Measurements from ENCODE around the gene POLR2B.
"Not testable (repeated sequence)": the region's sequence is repeated elsewhere in the genome, so short reads cannot be mapped to it uniquely, and the experiment has no call there.

Gene POLR2B

DNA sequence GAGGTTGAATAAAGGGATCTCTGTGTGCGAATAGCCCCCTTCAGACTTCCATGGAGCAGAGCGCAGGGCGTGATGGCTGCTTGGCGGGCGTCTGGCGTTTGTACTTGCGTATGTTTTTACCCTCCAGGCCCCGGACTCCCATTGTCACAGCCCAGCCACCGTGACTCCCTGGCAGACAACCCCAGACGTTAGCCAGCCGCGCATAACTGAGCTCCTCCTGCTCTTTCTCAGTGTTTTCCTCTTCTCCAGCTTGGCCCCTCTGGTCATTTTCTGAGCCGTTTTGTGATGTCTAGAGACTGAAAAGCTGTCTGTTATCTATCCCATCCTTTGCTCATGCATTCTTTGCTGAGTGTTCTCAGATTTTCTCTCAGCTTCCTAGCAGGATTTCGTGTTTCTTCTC is 77.2 kb downstream of the POLR2B start:
- DNase-seq = no peak

DNA sequence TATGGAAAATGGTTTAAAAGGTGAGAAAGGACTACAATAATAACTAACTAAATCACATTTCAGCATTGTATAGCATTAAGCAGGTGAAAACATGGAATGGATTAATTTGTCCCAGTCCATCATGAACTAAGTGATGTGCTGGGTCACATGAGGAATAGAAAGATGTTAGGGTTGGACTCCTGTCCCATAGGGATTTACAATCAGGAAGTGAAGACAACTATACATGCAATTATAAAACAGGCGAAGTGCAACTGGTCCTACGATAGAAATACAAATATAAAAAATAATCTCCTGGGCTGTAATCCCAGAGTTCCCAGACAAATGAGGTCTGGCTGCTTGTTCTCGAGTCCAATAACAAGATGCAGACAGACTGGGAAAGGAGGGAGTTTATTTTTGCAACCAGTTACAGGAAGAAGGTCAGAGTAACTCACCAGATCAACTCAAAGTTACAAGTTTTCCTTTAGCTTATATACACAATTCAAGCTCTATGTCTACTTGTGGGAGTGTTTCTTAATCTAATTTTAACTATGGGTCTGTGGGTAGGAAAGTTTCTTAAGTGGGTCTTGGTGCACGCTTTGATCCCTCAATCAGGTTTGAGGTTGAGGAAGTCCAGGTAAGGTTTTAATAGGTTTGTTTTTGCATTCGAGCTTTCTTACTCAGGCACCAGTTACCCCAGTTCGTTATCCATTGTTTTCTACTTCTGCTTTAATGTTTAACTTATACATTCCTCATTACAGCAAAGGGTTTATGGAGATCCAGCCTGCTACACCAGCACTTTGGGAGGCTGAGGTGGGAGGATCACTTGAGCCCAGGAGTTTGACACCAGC is 81.4 kb downstream of the POLR2B start:
- DNase-seq = no peak

DNA sequence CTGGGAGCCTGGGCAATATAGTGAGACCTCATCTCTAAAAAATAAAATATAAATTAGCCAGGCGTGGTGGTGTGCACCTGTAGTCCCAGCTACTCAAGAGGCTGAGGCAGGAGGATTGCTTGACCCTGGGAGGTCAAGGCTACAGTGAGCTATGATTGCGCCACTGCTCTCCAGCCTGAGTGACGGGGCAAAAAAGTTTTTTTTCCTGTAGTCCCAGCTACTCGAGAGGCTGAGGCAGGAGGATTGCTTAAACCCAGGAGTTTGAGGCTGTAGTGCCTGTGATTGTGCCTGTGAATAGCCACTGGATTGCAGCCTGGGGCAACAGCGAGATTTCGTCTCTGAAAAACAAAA is 82.0 kb downstream of the POLR2B start:
- not testable (repeated sequence) for DNase-seq

DNA sequence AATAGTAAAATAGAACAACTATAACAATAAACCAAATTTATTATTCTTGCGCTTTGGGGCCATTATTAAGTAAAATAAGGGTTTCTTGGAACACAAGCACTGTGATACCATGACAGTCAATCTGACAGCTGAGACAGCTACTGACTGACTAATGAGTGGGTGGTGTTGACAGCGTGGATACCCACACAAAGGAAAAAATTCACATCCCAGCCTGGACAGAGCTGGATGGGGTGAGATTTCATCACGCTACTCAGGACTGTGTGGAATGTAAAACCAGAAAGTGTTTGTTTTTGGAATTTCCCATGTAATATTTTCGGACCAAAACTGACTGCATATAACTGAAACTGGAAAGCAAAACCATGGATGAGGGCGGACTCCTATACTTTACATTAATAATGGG is 82.7 kb downstream of the POLR2B start:
- peak; percentile 80 for DNase-seq

DNA sequence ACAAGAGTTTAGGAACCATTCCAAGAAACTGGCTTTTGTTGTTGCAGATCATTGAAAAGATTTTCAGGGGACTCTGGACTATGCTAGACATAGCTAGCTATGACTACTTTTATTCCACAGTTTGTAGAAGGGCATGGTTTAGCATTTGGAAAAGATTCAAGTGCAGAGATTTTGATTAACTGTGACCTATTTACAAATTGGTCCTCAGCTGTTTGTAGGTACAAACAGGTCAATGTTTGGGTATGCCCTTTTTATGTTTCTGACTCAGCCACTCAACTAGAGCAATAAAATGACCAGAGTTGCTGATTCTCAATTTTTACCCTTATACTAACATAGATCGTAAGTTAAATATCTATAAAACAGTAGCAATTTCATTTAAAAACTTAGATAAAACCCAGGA is 84.8 kb downstream of the POLR2B start:
- no peak for DNase-seq

DNA sequence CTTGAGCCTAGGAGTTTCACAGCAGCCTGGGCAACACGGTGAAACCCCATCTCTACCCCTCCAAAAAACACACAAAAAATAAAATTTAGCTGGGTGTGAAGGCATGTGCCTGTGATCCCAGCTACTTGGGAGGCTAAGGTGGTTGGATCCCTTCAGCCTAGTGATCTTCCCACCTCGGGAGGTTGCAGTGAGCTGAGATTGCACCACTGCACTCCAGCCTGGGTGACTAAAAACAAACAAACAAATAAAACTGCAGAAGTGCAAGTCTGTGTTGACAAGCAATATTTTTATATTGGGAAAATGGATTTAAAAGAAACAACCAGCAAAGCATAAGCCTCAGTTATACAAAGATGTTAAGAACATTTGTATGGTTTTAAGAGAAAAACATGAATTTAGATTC is 85.4 kb downstream of the POLR2B start:
- no peak for DNase-seq

DNA sequence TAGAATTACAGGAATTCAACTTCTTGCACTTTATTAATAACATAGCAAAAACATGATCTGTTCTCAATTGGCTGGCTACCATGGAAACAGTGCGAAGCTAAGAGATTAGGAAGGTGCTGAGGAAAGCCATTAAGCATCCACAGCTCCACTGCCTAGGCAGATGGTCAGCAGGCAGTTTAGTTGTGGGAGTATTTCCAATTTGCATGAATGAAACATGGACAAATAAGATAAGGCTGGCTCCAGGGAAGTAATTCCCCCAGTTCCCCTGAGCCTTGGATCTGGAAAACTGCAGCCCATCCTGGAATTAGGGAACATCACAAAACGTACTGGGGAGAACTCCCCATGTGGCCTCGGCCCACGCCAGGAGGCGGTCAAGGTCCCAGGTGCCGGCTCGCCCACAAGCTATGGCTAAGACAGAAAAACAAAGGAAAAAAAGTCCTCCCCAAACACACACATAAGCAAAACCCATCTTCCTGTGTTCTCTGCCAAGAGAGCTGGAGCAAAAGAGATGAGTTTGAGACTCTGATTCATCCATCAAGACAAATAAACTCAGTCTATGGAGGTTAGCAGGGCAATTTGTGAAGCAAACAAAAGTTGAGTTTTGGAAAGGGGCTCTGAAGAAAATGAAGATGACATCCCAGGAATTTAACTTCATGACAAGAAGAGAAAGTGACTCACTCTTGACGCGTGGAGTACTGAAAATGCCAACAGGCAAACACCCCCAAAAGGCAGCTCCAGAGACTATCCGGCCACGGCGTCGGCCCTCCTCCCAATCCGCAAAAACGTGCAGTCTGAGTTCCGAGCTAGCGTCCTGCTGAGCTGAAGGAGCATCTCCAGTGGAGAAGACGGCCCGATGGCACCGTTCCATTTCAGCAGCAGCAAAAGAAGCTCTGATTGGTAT is 86.4 kb downstream of the POLR2B start:
- peak; percentile 99 for DNase-seq

DNA sequence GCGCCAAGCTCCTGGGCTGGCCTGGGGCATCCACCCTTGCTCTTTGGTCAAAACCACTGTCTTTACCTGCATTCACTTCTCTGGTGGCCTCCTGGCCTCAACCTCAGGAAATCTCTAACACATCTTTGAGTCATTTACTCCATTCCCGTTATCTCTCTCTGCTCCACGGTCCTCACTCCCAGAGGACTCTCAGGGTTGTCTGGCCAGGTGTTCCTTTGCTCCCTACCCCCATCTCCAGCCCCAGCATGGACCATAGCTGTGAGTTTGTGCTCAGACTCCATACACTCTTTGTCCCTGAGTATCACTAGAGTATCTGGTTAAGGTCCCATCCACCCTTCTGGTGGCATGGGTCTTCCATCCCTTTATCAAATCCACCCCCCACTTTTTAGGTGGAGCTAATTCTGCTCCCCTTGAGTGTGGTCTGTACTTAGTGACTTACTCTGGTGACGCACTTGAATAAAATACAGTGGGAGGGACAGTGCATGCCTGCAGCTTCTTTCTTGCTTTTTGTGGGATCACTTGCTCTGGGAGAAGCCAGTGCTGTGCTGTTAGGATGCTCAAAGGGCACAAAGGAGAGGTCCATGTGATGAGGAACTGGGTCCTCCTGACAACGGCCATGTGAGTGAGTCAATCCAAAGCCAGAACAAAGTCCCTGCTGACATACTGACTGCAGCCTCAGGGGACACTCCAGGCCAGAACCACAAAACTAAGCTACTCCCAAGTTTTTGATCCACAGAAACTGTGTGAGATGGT is 87.2 kb downstream of the POLR2B start:
- peak; percentile 61 for DNase-seq

DNA sequence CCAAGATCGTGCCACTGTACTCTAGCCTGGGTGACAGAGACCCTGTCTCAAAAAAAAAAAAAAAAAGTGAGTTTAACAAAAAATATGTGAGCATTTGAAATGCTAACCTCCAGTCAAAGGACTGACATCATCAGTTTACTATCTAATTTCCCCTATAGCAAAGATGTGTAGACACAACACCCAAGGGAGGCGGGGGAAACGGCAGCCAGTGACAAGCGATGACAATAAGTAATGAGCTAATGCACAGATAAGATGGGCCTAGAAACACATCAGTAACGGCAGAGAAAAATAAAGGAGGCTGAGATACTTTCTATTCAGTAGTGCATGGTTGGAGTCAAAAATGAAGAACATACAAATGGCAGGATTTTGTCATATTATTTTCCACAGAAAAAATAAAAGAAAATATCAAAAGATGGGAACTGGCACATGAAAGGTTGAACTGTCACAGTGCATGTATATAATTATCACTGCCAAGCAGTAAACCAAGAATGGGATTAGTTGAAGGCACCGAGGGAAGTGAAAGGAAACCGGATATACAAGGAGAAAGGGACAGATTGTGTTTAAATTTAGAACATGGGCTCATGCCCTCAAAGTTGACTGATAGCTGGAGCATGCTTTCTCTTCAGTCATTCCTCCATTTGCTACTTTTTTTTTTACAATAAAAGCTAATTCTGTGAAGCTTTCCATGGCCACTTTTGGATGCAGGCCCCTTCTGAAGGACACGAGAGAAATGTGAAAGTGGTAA is 89.7 kb downstream of the POLR2B start:
- peak; percentile 56 for DNase-seq

DNA sequence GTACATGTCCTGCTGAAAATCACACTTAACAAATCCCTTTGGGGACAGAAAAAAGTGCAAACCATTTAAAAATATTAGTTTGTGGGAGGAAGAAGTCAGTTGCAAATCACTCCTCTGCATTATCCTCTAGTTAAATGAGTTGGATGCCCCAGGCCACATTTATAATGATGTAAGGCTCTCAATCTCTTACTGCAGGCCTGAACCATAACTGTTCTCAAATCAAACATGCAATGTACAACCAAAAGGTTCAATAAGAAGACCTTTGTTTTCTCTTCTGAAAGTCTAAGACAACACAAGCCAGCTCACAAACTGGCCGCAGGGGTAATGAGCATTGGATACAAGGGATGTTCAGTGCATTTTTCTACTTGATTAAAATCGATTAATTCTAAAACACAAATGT is 91.8 kb downstream of the POLR2B start:
- DNase-seq = no peak

DNA sequence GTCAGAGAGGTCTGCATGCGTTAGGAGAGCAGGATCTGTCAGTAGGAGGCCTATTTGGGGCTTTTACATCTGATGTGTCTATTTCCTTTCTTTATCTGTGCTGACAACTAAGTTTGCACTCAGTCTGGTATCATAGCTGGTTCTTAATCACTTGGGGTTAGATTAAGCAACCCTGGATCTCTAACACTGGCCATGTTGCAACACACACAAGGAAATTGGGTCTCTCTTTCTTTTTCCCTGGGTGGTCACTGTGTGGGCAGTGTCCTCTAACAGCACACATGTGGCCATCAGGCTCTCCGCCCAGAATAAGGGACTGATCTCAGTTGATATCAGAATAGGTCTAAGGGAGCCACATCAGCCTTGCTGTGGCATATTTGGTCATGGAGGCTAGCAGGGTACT is 92.6 kb downstream of the POLR2B start:
- DNase-seq = no peak

DNA sequence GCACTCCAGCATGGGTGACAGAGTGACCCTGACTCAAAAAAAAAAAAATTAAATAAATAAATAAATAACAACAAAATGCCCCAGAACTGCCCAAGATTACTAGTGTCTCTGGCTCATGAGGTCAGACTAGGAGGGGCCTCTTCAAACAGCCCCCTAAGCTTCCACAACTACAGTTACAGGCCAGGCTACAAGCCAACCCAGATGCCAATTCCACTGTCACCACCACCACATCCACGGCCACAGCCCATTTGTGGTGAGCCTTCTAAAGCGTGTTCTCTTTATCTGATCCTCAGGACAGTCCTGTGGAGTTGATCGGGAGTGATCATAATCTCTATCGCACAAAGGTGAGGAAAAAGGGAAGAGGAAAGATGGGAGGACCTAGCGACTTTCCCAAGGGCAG is 94.9 kb downstream of the POLR2B start:
- no peak for DNase-seq

DNA sequence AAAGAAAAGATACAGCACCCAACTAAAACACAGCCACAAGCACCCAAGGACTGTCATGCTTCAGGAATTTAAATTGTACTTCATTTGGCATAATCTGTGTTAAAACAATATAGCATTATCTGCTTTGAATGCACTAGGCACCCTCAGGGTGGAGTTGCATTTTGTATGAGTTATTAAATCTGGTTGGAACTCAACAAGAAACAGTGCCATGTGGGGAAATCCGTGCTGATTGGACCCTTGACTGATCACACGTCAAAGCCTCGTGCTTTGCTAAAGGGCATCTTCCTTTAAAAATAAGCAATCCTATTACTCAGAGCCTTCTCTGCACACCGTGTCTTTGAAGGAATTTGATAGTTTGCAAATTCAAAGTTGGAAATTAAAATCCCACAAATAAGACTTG is 96.0 kb downstream of the POLR2B start:
- DNase-seq = peak; percentile 94

DNA sequence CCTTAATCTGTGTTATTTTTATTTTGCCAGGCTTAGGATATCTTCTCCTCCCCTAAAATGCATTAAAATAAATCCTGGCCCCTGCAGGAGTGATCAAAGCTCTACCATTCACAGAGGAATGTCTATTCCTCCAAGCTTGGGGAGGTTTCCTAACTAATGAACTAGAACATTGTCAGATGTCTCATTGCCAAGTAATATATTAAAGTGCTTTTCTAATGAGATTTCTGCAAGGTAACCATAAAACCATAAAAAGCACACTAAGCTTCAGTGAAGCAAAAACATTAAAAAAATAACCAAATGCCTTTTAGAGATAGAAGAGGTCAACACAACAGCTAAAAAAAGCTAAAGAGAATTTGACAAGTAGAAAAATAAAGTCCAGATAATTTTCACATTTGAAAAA is 96.7 kb downstream of the POLR2B start:
- DNase-seq = no peak

DNA sequence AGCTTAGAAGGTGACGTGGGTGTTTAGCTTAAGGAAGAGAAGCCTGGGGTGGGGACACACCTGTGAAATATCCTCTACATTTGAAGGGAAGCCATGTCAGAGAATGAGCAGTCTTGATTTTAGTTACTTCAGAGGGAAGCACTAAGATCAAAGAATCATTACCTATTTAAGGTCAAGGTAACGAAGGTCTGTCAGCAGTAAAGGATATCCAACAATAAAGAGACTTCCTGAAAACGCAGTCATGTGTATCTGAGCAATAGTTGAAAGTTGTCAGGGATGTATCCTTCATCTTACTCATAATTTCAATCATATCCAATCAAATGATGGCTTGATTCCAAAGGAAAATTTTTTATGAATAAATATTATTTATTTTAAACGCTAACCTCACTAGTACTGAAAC is 98.0 kb downstream of the POLR2B start:
- DNase-seq = no peak

DNA sequence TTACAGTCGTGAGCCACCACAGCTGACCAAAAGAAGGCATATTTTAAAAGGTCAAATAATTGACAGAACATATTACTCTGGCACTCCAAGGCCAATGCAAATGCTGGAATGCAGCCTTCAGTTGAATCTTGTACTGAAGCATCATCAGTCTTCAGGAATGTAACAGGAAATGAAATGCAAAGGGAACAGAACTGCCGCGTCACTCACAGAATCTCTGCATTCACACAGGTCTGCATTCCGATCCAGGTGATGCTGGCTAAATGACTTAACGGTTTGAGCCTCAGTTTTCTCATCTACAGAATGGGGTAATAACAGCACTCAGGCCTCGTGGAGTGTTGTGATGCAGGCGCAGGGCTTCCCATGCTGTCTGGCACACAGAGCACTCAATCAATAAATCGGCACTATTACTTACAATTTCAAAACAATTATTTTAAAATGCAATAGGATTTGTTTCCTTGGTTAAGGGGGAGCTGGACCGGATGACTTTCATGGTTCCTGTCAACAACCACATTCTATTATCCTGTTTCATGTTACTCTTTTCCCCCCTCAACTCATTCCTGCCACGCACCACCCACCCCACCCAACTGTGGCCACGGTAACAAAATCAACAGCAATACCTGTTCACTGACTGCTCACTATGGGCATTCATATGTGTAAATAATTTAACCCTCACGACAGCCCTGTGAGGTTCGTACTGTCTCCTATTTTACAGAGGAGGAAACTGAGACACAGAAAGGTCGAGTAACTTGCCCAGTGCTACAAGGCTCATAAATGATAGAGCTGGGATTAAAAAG is 99.1 kb downstream of the POLR2B start:
- peak; percentile 94 for DNase-seq

DNA sequence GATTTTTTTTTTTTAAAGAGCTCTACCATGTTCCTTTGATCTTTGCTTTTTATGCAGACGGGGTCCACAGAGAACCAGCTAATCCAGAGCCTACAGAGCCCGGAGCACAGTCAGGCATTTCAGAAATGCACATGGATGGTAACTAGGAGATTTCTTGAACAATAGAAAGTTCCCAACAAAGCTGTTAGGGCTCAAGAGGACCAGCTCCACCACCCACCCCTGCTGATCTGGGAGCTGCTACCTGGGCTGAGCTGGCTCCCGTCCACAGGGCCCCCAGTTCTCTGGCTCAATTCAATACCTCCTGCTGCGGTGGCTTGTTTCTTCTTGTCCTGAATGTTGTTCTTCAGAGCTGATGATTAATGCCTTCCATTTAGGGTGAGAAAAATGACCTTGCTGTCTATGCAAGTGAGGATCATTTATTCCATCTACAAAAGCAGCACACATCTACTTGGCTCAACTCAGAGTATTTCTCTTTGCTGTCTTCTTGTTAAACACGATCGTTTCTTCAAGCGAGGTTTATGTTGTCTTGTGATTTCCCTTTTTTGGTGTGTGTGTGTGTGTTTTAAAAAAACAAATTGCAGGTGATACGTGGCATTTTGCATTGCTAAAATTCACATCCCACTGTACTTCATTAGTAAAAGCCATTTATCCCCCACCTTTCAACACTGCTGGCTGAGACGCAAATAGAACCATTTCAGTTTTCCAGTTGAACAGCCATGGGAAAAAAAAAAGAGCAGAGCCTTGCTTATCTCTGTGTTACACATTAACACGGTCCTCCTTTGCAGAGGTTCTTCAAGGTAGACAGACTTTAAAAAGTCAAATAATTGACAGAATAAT is 100.2 kb downstream of the POLR2B start:
- DNase-seq = peak; percentile 74

Measured in fibroblast of skin of back (primary cell).